Measurements from ENCODE around the gene PPM1N. TPM values are rescaled to one million over a fixed set of nuclear protein-coding genes. Genes with fewer than 3 reads are reported as not detected.
A peak's percentile ranks its signal among the peaks of the same experiment; 100 is the strongest.

The PPM1N gene
- polyA plus RNA-seq, 2 of the 4 experiments (the other 2 are of a cell fraction) = 9.2 to 10.5 TPM

DNA sequence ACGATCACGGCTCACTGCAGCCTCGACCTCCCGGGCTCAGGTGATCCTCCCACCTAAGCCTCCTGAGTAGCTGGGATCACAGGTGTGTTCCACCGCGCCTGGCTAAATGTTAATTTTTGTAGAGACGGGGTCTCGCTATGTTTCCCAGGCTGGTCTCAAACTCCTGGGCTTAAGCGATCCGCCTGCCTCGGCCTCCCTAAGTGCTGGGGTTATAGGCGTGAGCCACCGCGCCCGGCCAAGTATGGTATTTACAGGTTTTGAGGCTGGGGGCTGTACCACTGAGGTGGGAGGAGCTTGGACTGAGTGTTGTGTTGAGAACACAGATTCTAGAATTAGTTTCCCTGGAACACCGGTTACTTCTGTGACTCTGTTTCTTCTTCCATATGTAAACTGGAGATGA, 452 bp upstream of the PPM1N start:
- ATAC-seq = no peak
- POLR2A ChIA-PET = interaction anchor here (0.5 to 1.1 kb wide), 4 partner anchors 8 to 95 kb away, joined by 3 to 4 read pairs (median 3); no protein-coding TSS in a partner anchor
- no peak for DNase-seq (ENCODE audit: low read depth in 1 of 2, low spot score in 1 of 2)
- H3K4me2 ChIP-seq = peak overlapping the region; percentile 99; the same call in 2 of the 3 replicates
- FAIRE-seq = no peak
- no peak overlapping the region for H3K27ac ChIP-seq
- CTCF ChIA-PET = interaction anchor here (0.6 to 17.6 kb wide), 8 partner anchors 8 to 156 kb away, joined by 3 to 418 read pairs (median 37); partner anchors contain the start of gene ERCC1
- 92% methylated on average over 16 of the region's 16 CpGs for WGBS (ENCODE audit: missing lambda C conversion rate)
- TF ChIP-seq FOSB (CRISPR knock-in tag; IDR thresholded peaks at IDR 0.05) = no peak
- H3K4me3 ChIP-seq = no peak overlapping the region; the same call in 2 of the 3 replicates
- peaks cover 17% of the 10 kb centered on the region for H3K4me1 ChIP-seq
- no peaks in the 10 kb centered on the region for H3K9me3 ChIP-seq

DNA sequence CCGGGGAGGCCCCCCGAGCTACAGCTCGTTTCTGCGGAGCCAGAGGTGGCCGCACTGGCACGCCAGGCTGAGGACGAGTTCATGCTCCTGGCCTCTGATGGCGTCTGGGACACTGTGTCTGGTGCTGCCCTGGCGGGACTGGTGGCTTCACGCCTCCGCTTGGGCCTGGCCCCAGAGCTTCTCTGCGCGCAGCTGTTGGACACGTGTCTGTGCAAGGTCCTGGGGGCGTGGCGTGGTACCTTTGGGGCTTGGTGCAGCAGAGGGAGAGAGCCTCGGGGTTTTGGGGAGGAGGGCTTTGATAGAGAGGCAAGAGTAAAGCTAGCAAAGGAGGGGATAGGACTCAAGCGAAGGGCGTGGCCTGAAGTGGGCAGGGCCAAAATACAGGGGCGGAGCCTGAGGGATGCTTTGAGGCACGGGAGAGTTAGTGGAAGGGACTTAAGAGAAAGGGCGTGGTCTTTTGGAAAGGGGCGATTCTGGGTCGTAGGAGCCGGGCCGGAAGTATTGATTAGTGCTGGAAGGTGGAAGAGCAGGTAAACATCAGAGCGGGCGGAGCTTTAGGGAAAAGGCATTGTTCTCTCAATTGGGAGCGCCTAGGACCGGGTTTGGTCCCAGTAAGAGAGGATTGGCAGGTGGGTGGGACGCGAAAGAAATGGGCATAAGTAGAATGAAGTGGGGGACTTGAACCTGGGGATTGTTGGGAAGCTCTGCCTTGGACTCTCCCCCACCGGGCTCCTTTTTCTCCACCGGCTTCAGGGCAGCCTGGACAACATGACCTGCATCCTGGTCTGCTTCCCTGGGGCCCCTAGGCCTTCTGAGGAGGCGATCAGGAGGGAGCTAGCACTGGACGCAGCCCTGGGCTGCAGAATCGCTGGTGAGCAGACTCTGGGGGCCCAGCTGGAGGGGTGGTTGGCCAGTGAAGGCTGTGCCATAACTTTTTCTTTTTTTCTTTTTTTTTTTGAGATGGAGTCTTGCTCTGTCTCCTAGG, 1.2 kb downstream of the PPM1N start:
- peaks cover 10% of the 10 kb centered on the region; the same call in 2 of the 3 replicates for H3K4me1 ChIP-seq
- no peak overlapping the region for H3K4me3 ChIP-seq
- ATAC-seq (peak in 1 of 2 experiments; percentile 43; a peak in 3 of 6 replicates), DNase-seq (ENCODE audit: low read depth in 1 of 2, low spot score in 1 of 2) (peak in 1 of 2 experiments; percentile 67), FAIRE-seq (no peak)
- ChIA-PET CTCF (interaction anchor here (0.7 to 17.6 kb wide), 10 partner anchors 10 to 193 kb away, joined by 3 to 418 read pairs (median 4); partner anchors contain the start of genes ERCC1, FOSB, QPCTL and SNRPD2), POLR2A (interaction anchor here (1.1 kb wide), 1 partner anchor 9 kb away, joined by 3 read pairs; no protein-coding TSS in a partner anchor)
- WGBS (ENCODE audit: missing lambda C conversion rate) = 79% methylated on average over 37 of the region's 37 CpGs
- TF ChIP-seq, protein P1, sequence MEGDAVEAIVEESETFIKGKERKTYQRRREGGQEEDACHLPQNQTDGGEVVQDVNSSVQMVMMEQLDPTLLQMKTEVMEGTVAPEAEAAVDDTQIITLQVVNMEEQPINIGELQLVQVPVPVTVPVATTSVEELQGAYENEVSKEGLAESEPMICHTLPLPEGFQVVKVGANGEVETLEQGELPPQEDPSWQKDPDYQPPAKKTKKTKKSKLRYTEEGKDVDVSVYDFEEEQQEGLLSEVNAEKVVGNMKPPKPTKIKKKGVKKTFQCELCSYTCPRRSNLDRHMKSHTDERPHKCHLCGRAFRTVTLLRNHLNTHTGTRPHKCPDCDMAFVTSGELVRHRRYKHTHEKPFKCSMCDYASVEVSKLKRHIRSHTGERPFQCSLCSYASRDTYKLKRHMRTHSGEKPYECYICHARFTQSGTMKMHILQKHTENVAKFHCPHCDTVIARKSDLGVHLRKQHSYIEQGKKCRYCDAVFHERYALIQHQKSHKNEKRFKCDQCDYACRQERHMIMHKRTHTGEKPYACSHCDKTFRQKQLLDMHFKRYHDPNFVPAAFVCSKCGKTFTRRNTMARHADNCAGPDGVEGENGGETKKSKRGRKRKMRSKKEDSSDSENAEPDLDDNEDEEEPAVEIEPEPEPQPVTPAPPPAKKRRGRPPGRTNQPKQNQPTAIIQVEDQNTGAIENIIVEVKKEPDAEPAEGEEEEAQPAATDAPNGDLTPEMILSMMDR (IDR thresholded peaks at IDR 0.05) = no peak
- no peak for TF ChIP-seq MAZ (IDR thresholded peaks at IDR 0.05; ENCODE audit: borderline replicate concordance, low read depth, low read length)
- TF ChIP-seq MAFK (IDR thresholded peaks at IDR 0.05; ENCODE audit: partially characterized antibody) = no peak
- TF ChIP-seq HOXB5 (CRISPR knock-in tag; IDR thresholded peaks at IDR 0.05) = no peak
- TF ChIP-seq ZFP36 (IDR thresholded peaks at IDR 0.05; ENCODE audit: borderline replicate concordance, partially characterized antibody) = no peak
- no peak for TF ChIP-seq TP53 (CRISPR knock-in tag; IDR thresholded peaks at IDR 0.05)
- TF ChIP-seq EHMT2 (IDR thresholded peaks at IDR 0.05; ENCODE audit: low read depth) = no peak
- no peak for TF ChIP-seq BHLHE40 (IDR thresholded peaks at IDR 0.05; ENCODE audit: low read depth, low read length)
- TF ChIP-seq CHD2 (IDR thresholded peaks at IDR 0.05; ENCODE audit: low read length, partially characterized antibody) = no peak
- no peak for TF ChIP-seq MYC (IDR thresholded peaks at IDR 0.05; ENCODE audit: borderline replicate concordance, low read length)
- no peak for TF ChIP-seq PHF8 (IDR thresholded peaks at IDR 0.05; ENCODE audit: borderline replicate concordance, low read depth)
- TF ChIP-seq RNF2 (IDR thresholded peaks at IDR 0.05; ENCODE audit: borderline replicate concordance, low read depth) = no peak
- no peak for TF ChIP-seq EHF (CRISPR knock-in tag; IDR thresholded peaks at IDR 0.05)
- no peak for TF ChIP-seq CHD4 (IDR thresholded peaks at IDR 0.05; ENCODE audit: borderline replicate concordance)
- TF ChIP-seq, protein P2, sequence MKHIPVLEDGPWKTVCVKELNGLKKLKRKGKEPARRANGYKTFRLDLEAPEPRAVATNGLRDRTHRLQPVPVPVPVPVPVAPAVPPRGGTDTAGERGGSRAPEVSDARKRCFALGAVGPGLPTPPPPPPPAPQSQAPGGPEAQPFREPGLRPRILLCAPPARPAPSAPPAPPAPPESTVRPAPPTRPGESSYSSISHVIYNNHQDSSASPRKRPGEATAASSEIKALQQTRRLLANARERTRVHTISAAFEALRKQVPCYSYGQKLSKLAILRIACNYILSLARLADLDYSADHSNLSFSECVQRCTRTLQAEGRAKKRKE (CRISPR knock-in tag; IDR thresholded peaks at IDR 0.05; ENCODE audit: low read depth) = no peak
- TF ChIP-seq JUNB (IDR thresholded peaks at IDR 0.05) = no peak
- TF ChIP-seq, protein P3, sequence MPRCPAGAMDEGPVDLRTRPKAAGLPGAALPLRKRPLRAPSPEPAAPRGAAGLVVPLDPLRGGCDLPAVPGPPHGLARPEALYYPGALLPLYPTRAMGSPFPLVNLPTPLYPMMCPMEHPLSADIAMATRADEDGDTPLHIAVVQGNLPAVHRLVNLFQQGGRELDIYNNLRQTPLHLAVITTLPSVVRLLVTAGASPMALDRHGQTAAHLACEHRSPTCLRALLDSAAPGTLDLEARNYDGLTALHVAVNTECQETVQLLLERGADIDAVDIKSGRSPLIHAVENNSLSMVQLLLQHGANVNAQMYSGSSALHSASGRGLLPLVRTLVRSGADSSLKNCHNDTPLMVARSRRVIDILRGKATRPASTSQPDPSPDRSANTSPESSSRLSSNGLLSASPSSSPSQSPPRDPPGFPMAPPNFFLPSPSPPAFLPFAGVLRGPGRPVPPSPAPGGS (IDR thresholded peaks at IDR 0.05) = no peak
- no peak for TF ChIP-seq FOSL2 (IDR thresholded peaks at IDR 0.05)
- no peak for TF ChIP-seq FOSL2 (CRISPR knock-in tag; IDR thresholded peaks at IDR 0.05)
- H3K27ac ChIP-seq = no peak overlapping the region
- H3K9me3 ChIP-seq = no peaks in the 10 kb centered on the region
- no peak overlapping the region for H3K4me2 ChIP-seq
